Measurements from ENCODE around the gene SLC15A5. TPM values are rescaled to one million over a fixed set of nuclear protein-coding genes. Genes with fewer than 3 reads are reported as not detected.

Gene SLC15A5
- polyA plus RNA-seq, 1 experiment, result not detected

DNA sequence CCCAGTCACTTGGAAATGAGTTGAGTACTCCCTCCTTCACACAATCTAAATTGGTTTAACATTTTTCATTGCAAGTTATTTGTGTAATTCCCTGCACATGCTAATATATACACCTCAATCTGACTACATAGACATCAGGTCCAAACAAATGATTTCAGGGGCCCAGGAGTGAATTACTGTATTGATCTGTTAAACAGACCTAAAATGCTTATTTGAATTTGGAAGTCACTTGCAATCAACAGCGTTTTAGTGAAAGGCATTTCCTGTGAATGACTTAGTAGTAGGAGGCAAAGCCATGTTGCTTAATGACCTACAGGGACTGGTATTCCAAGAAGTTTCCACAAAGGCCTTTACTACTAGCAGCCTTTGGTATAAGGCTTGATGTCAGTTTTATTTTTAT lies 22.6 kb upstream of the SLC15A5 start:
- POLR2A ChIA-PET, result no interaction called here

DNA sequence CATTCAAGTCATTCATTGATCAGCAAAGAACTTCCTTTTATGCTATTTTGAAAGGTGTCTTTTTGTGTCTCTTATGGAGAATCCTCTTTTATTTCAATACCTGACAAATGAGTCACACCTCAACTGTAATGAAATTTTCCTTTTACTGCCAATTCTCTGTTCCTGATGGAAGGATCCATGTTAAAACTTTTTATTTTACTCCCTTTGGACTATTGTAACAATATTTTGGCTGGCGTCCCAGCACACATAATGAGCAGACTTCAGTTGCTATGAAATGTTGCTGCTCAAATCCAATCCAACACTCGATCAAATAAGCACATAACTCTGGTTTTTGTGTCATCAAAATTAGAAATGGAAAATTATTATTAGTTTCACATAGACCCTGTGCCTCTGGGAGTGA lies 21.9 kb upstream of the SLC15A5 start:
- no peak for DNase-seq (ENCODE audit: low read depth)

More for the DNA sequence above, 22.6 kb upstream of the SLC15A5 start:
- Histone ChIP-seq H3K27me3 (ENCODE audit: control insufficient read depth, insufficient read depth, low read length) (no peaks in the 10 kb centered on the region), H3K4me3 (ENCODE audit: low read depth, low read length) (no peak overlapping the region), H3K36me3 (ENCODE audit: control insufficient read depth, insufficient read depth, low read length) (no peaks in the 10 kb centered on the region)
- CTCF ChIA-PET, result no interaction called here
- DNase-seq (ENCODE audit: low read depth), result no peak
- TF ChIP-seq, protein P1, sequence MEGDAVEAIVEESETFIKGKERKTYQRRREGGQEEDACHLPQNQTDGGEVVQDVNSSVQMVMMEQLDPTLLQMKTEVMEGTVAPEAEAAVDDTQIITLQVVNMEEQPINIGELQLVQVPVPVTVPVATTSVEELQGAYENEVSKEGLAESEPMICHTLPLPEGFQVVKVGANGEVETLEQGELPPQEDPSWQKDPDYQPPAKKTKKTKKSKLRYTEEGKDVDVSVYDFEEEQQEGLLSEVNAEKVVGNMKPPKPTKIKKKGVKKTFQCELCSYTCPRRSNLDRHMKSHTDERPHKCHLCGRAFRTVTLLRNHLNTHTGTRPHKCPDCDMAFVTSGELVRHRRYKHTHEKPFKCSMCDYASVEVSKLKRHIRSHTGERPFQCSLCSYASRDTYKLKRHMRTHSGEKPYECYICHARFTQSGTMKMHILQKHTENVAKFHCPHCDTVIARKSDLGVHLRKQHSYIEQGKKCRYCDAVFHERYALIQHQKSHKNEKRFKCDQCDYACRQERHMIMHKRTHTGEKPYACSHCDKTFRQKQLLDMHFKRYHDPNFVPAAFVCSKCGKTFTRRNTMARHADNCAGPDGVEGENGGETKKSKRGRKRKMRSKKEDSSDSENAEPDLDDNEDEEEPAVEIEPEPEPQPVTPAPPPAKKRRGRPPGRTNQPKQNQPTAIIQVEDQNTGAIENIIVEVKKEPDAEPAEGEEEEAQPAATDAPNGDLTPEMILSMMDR (IDR thresholded peaks at IDR 0.05; ENCODE audit: insufficient read depth, low read depth, low read length), result no peak

DNA sequence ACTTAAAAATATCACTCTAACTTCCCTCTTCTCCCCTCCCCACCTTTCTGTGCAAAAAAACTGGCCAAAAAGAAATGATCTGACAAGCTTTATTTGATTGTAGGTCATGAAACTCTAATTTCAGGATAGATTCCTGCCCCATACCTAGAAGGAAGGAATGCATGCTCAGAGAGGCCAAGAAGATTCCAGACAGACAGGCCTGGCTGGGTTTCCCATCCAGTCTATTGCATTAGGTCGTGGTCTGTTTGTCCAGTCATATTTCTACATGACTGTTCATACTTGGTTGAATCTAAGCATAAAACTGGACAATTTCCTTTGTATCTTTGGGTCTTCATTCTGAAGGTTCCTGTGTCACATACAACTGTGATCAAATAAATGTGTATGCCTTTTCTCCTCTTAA lies 20.0 kb upstream of the SLC15A5 start:
- H3K36me3 ChIP-seq (ENCODE audit: control insufficient read depth, insufficient read depth, low read length), result no peaks in the 10 kb centered on the region
- TF ChIP-seq, protein P1 (IDR thresholded peaks at IDR 0.05; ENCODE audit: insufficient read depth, low read depth, low read length), result no peak
- no peak for DNase-seq (ENCODE audit: low read depth)
- ChIA-PET POLR2A (no interaction called here), CTCF (no interaction called here)
- H3K27me3 ChIP-seq (ENCODE audit: control insufficient read depth, insufficient read depth, low read length), result no peaks in the 10 kb centered on the region
- no peak overlapping the region for H3K4me3 ChIP-seq (ENCODE audit: low read depth, low read length)

More for the DNA sequence above, 21.9 kb upstream of the SLC15A5 start:
- ChIA-PET POLR2A (no interaction called here), CTCF (no interaction called here)
- H3K4me3 ChIP-seq (ENCODE audit: low read depth, low read length), result no peak overlapping the region
- TF ChIP-seq, protein P1 (IDR thresholded peaks at IDR 0.05; ENCODE audit: insufficient read depth, low read depth, low read length), result no peak
- no peaks in the 10 kb centered on the region for H3K27me3 ChIP-seq (ENCODE audit: control insufficient read depth, insufficient read depth, low read length)
- no peaks in the 10 kb centered on the region for H3K36me3 ChIP-seq (ENCODE audit: control insufficient read depth, insufficient read depth, low read length)

DNA sequence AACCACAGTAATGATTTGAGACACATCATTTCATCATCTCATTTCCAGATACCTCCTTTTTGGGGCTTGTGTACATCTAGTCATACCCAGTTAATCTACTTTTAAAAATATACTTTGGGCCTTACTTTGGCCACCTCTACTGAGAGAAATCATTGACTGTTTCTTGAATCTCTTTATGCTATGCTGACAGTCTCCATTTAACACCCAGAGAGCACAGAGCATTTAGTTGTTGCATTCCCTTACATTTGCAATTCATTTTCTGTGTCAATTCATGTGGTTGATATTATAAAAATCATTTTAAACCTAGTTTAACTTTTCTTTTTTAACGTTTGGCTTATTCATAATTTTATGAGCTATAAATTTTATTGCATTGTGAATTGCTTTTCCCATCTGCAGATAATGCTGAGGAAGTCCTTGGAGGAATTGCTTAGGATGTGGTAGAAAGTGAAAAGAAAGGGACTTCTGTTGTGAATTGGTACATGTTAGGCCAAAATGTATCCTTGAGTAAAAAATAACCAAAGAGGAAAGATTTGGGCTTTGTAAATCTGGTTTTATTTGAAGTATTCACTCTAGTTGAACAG lies 17.0 kb upstream of the SLC15A5 start:
- H3K36me3 ChIP-seq (ENCODE audit: control insufficient read depth, insufficient read depth, low read length), result no peaks in the 10 kb centered on the region
- DNase-seq (ENCODE audit: low read depth), result no peak
- H3K4me3 ChIP-seq (ENCODE audit: low read depth, low read length), result no peak overlapping the region
- TF ChIP-seq, protein P1 (IDR thresholded peaks at IDR 0.05; ENCODE audit: insufficient read depth, low read depth, low read length), result no peak
- ChIA-PET POLR2A (no interaction called here), CTCF (no interaction called here)
- H3K27me3 ChIP-seq (ENCODE audit: control insufficient read depth, insufficient read depth, low read length), result no peaks in the 10 kb centered on the region

DNA sequence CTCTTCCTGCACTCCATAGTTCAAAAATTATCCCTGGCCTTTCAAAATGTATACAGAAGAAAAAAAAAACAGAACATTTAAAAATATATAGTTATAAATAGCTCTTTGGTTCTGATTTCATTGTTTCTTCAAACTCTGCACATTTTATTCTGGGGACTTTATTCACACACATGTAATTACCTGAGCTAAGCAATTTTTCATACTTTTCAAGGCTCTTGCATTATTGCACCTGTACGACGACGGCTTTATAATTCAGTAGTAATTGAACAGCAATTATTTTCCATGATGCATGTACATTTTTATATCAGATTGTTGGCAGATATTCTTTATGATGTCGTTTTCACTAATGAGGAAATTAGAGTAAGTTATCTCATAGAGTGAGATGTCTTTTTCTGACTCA lies 13.5 kb upstream of the SLC15A5 start:
- no peaks in the 10 kb centered on the region for H3K36me3 ChIP-seq (ENCODE audit: control insufficient read depth, insufficient read depth, low read length)
- ChIA-PET POLR2A (no interaction called here), CTCF (no interaction called here)
- no peak overlapping the region for H3K4me3 ChIP-seq (ENCODE audit: low read depth, low read length)
- TF ChIP-seq, protein P1 (IDR thresholded peaks at IDR 0.05; ENCODE audit: insufficient read depth, low read depth, low read length), result no peak
- no peak for DNase-seq (ENCODE audit: low read depth)
- H3K27me3 ChIP-seq (ENCODE audit: control insufficient read depth, insufficient read depth, low read length), result no peaks in the 10 kb centered on the region
